Stimulated activated CD4-positive, alpha-beta T cell treated with anti-CD3 and anti-CD28 coated beads, TNF-alpha, amount 100 ng/mL, for 1 hour (primary cell): ENCODE results near the gene ASXL2.

Experiments
- DNase-seq, 3 donors: peaks; one replicate each; pipeline ENCODE4 v3.0.0-alpha.2; 2020; ENCODE audit warnings: low read depth in 3 of 3, low spot score in 1 of 3

ASXL2 gene

DNA sequence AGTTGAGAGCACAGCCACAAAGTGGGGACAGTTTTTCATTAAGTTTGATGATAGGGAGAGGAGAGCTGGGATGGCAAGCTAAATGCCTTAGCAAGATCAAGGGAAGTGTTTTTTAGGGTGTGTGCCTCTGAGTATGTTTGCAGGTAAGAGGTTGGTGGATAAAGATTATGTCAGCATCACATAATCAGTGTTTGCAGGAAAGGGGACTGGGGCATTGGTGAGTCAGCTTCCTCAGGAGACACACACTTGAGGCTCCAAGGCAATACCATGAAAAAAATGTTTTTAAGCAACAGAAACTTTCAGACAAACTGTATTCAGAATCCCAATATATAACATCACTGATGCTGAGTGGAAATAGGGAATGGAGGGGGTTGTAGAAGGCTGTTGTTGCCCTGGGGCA lies 179.5 kb downstream of the ASXL2 start:
- DNase-seq, result no peak

DNA sequence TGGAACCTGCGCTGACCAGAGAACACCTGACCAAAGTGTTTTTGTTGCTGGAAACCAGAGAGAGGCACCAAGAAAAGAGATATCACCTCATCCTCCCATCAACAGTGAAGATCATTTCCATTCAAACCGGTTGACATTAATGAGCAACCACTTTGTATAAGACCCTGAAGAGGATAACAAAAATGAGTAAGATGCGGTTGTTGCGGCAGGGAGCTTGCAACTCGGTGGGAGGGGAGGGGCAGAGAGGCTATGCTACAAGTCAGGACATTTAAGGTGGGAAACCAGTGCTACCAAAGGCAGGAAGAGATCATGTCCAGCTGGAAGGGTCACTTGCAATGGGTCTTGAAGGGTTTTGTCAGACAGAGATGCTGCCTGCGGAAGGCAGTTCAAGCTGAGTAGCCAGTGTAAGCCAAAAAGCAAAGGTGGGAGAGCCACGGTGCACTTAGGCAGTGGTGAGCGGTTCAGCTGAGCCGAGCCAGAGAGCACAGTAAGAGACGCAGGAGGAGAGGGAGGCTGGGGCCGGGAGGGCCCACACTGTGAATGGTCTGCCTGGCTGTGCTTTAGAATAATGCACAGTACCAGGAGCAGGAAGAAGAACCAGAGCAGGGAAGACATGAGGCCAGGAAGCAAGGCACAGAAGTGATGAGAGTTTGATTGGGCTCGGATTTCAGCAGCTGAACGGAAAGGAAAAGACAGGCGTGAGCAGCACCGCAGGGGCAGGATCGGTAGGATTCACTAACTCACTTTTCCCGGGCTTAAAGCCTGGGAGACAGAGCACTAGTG lies 180.5 kb downstream of the ASXL2 start:
- no peak for DNase-seq

DNA sequence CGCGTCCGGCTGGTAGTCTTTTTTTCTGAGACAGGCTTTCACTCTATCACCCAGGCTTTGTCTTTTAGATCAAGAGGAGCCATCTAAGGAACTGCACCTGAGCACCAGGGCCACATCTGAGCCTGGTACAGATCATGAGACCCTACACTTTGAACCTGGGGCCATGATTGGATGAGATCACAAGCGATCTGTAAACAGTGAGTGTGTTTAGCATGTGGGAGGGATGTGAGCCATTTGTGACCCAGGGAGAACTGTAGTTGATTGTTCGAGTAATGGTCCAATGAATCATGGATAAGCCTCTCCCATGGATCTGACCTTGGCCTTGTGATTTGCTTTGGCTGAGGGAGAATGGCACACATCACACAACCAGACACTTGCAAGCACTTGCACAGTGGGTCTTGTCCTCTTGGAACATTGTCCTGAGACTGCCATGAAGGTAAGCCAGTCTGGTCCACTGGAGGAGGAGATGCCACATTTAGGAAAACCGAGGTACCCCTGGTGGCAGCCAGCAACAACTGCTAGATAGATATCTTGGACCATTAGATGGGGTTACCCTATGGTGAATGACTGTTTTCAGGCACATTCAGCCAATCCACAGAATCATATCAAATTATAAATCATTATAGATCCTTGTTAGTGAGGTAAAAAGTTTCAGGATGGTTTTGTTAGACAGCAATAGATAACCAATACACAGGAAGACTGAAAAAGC lies 185.4 kb downstream of the ASXL2 start:
- DNase-seq, result no peak

DNA sequence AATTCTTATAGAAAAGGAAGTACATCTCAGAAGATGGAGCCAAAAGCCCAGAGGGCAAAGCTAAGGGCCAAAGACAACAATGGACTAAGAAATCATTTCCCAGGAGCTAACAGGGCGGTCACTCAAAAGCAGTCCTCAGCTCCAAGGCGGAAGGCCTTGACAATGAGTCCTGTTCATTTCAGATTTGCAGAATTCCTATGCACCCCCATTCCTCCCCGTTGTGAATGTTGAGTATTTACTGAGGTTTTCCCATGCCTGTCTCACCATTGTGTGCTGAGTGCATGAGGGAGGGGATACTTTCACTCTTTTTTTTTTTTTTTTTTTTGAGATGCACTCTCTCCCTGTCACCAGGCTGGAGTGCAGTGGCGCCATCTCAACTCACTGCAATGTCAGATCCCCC lies 186.1 kb downstream of the ASXL2 start:
- DNase-seq, result no peak

DNA sequence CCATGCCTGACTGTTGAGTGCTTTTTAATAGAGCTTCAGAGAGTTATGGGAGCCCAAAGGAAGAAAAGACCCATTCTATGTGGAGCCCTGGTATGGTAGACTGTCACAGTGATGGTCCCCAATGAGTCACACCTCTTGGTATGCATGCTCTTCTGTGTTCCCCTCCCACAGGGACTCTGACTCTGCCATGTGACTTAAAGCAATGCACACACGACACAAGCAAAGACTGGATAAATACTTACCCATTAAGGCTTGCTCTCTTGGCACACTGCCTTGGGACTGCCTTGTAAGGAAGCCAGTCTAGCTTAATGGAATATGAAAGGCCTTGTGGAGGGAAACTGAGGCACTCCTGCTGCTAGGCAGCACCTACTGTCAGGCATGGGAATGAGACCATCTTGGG lies 188.2 kb downstream of the ASXL2 start:
- DNase-seq, result no peak

DNA sequence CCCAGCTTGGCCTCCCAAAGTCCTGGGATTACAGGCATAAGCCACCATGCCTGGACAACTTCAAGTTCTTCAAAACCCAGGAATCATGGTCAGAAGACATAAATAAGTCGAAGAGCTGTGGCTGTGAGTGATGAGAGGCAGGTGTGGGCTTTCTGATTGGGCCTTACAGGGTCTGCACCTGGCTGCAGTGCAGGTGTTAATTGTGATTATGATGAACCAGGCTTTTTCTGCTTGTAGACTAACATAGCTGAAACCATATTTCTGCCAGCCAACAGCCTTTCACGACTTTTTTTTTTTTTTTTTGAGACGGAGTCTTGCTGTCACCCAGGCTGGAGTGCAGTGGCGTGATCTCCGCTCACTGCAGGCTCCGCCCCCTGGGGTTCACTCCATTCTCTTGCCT lies 190.1 kb downstream of the ASXL2 start:
- no peak for DNase-seq

DNA sequence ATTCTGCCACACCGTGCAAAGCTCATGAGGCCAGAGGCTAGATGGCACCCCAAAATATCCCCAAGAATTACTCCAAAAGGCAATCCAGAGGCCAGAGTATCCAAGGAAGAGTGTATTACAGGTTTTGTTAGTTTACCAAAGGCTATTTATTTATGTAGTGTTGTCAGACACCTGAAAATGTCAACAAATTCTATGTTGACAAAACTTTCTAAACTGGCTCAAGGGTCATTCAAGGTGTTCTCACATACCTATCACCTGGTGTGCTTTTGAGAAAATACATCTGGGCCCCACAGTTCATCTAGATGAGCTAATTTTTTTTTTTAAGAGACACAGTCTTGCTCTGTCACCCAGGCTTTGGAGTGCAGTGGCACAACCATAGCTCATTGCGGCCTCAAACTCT lies 192.5 kb downstream of the ASXL2 start:
- DNase-seq, result no peak

DNA sequence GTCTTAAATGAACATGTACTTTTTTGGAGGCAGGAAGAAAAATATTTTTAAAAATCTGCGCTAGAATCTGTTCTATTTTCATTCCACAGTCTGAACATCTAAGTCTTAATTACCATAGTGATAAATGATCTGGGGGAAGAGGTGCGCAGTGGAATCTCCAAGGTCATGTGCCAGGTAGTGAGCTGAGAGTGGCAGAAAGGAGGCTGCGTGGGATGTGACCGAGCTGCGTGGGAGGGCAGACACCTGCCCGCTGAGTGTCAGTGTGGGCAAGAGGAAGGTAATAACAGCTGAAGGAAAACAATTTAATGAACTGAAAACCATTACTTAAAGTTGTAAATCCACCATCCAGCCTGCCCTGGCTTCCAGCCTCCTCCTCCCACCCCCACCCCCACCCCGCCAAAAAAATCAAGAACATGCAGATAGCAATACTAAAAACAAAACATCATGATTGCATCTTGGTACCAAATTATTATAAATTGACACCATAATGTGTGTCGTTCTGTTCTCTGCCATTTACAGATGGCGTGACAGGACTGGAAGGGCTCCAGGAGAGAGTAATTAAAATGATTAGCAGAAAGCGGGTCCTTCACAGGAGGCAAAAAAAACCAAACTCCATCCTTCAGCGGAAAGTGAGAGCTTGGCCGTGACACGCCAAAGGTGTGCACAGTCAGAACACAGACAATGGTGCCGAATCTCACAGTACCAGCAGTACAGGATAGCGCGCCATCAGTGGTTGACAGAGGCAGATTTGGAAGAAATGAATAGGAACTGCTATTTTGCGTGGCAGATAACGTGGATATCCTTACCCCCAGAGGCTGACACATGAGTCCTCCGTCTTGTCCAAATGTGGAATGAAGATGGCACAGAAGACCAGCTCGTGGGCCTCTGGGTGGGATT lies 193.5 kb downstream of the ASXL2 start:
- no peak for DNase-seq
